HepG2 (cell line): ENCODE measurements around the gene ATP6V1F. TPM values are rescaled to one million over a fixed set of nuclear protein-coding genes. Genes with fewer than 3 reads are reported as not detected.

ENCODE experiments used
- ADNP ChIP-seq: sonication (generic); formaldehyde crosslinking; IDR thresholded peaks from 2 replicates; pipeline ENCODE4 v1.4.0; 2020; ENCODE audit warnings: missing genetic modification reagents
- RERE ChIP-seq: IDR thresholded peaks from 2 replicates; pipeline ENCODE4 v1.6.1; 2016; ENCODE audit warnings: low read depth, missing genetic modification reagents, missing compliant biosample characterization
- ZBTB10 ChIP-seq: sonication (generic); formaldehyde crosslinking; IDR thresholded peaks from 2 replicates; pipeline ENCODE4 v1.4.0; 2020; ENCODE audit warnings: missing genetic modification reagents, borderline replicate concordance
- ZBTB49 ChIP-seq: sonication (generic); formaldehyde crosslinking; IDR thresholded peaks from 2 replicates; pipeline ENCODE4 v1.4.0; 2020; ENCODE audit warnings: missing genetic modification reagents, borderline replicate concordance
- ZNF263 ChIP-seq: sonication (generic); formaldehyde crosslinking; IDR thresholded peaks from 2 replicates; pipeline ENCODE4 v1.4.0; 2020; ENCODE audit warnings: missing genetic modification reagents
- polyA plus RNA-seq, 8 experiments: library from polyadenylated mRNA; depleted of rRNA in 3 of 8; stranded (reverse) in 7 of 8; unstranded in 1 of 8; fragments of >200 nt; fragmentation: Illumina TruSeq in 4 of 8; extraction: Trizol in 4 of 8; gene quantifications; 2 replicates each; pipeline versions ENCODE4 v1.2.1 to v1.2.3, GENCODE V29; 2011 to 2016; ENCODE audit warnings: low read depth in 4 of 8, missing spikeins in 1 of 8, mixed read lengths in 1 of 8; ENCODE audit not compliant: insufficient read depth in 1 of 8
- total RNA-seq, 5 experiments: library from RNA; depleted of rRNA; stranded (reverse); fragments of >200 nt; fragmentation: Illumina TruSeq; extraction: Trizol; gene quantifications; 2 replicates each; pipeline ENCODE4 v1.2.3, GENCODE V29; 2016; ENCODE audit warnings: low read depth in 1 of 5

Gene ATP6V1F
- total and polyA plus RNA-seq, 2 of the 13 experiments (the other 11 are each of a cell fraction or from before 2014, with no cell fraction given) = 87.2 to 132 TPM

GRCh38 chr7:128865996-128866877 lies 3.6 kb downstream of the ATP6V1F start (continued):
- TF ChIP-seq ZBTB10 (CRISPR knock-in tag) (no peak), ZBTB49 (no peak), ADNP (no peak), ZNF263 (CRISPR knock-in tag) (no peak), RERE (CRISPR knock-in tag) (no peak)
